ENCODE data around the gene ATP6V1G1.
"Not testable (repeated sequence)": the region's sequence is repeated elsewhere in the genome, so short reads cannot be mapped to it uniquely, and the experiment has no call there.

Gene ATP6V1G1

DNA sequence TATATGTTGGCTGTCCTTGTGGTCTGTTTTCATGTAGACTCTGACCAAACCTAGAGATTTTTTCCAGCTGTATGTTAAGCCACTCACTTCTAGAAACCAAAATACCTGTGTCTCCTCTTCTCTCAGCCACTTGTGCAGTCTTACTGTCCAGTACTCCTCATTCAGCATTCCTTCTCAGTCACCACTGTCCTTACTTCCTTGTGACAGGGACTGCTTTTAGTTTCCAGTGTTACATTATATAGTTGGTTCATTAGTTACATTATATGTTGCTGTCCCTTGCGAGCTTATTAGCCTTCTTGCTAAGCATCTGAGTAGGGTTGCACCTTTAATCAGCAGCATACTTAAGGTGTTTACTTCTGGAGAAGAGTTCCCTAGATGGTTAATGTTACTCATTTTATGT is 4.3 kb downstream of the ATP6V1G1 start:
- Mint-ChIP-seq H3K4me3 (no peak overlapping the region), H3K27me3 (ENCODE audit: low read depth, poor library complexity) (no peaks in the 10 kb centered on the region), H3K4me1 (peaks cover 43% of the 10 kb centered on the region), H3K36me3 (ENCODE audit: low read depth) (peaks cover 56% of the 10 kb centered on the region), H3K9me3 (no peaks in the 10 kb centered on the region), H3K27ac (peak overlapping the region; percentile 22)
- DNase-seq = no peak
- TF ChIP-seq, protein P1, sequence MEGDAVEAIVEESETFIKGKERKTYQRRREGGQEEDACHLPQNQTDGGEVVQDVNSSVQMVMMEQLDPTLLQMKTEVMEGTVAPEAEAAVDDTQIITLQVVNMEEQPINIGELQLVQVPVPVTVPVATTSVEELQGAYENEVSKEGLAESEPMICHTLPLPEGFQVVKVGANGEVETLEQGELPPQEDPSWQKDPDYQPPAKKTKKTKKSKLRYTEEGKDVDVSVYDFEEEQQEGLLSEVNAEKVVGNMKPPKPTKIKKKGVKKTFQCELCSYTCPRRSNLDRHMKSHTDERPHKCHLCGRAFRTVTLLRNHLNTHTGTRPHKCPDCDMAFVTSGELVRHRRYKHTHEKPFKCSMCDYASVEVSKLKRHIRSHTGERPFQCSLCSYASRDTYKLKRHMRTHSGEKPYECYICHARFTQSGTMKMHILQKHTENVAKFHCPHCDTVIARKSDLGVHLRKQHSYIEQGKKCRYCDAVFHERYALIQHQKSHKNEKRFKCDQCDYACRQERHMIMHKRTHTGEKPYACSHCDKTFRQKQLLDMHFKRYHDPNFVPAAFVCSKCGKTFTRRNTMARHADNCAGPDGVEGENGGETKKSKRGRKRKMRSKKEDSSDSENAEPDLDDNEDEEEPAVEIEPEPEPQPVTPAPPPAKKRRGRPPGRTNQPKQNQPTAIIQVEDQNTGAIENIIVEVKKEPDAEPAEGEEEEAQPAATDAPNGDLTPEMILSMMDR (IDR thresholded peaks at IDR 0.05) = no peak

DNA sequence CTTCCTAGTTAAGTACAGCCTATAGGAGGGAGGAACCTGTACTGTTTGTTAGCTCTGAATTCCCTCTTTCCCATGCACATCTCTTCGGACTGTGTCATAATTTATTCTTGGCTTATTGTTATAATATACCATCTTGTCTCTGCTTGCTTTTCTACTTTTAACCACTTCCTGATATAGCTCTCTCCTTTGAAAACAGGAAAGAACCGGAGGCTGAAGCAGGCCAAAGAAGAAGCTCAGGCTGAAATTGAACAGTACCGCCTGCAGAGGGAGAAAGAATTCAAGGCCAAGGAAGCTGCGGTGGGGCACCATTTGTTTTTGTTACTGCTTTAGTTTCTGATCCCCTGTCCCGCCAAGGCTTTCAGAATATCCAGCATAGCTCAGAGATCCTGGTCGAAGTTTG is 4.8 kb downstream of the ATP6V1G1 start:
- H3K4me1 Mint-ChIP-seq = peaks cover 38% of the 10 kb centered on the region
- peaks cover 60% of the 10 kb centered on the region for H3K36me3 Mint-ChIP-seq (ENCODE audit: low read depth)
- no peak for DNase-seq
- H3K4me3 Mint-ChIP-seq = no peak overlapping the region
- no peak overlapping the region for H3K27ac Mint-ChIP-seq
- no peaks in the 10 kb centered on the region for H3K9me3 Mint-ChIP-seq
- no peaks in the 10 kb centered on the region for H3K27me3 Mint-ChIP-seq (ENCODE audit: low read depth, poor library complexity)
- TF ChIP-seq, protein P1 (IDR thresholded peaks at IDR 0.05) = no peak

DNA sequence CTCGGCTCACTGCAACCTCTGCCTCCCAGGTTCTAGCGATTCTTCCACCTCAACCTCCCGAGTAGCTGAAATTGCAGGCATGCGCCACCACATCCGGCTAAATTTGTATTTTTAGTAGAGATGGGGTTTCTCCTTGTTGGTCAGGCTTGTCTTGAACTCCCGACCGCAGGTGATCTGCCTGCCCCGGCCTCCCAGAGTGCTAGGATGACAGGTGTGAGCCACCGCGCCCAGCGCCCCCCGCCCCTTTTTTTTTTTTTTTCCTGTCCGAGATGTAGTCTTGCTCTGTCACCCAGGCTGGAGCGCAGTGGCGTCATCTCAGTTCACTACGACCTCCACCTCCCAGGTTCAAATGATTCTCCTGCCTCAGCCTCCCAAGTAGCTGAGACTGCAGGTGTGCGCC is 6.6 kb downstream of the ATP6V1G1 start:
- H3K36me3 Mint-ChIP-seq (ENCODE audit: low read depth) = peaks cover 78% of the 10 kb centered on the region
- no peak overlapping the region for H3K4me3 Mint-ChIP-seq
- no peak for DNase-seq
- no peaks in the 10 kb centered on the region for H3K27me3 Mint-ChIP-seq (ENCODE audit: low read depth, poor library complexity)
- H3K4me1 Mint-ChIP-seq = peaks cover 25% of the 10 kb centered on the region
- H3K27ac Mint-ChIP-seq = no peak overlapping the region
- H3K9me3 Mint-ChIP-seq = no peaks in the 10 kb centered on the region
- TF ChIP-seq, protein P1 (IDR thresholded peaks at IDR 0.05) = no peak

DNA sequence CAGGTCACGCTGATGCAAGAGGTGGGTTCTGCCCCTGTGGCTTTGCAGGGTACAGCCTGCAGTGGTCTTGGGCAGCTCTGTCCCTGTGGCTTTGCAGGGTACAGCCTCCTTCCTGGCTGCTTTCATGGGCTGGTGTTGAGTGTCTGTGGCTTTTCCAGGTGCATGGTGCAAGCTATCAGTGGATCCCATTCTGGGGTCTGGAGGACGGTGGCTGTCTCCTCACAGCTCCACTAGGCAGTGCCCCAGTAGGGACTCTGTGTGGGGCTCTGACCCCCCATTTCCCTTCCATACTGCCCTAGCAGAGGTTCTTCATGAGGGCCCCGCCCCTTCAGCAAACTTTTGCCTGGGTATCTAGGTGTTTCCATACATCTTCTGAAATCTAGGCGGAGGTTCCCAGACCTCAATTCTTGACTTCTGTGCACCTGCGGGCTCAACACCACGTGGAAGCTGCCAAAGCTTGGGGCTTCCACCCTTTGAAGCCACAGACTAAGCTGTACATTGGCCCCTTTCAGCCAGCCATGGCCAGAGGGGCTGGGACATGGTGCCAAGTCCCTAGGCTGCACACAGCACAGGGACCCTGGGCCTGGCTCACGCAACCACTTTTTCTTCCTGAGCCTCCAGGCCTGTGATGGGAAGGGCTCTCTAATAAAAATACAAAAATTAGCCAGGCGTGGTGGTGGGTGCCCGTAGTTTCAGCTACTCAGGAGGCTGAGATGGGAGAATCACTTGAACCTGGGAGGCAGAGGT is 13.1 kb downstream of the ATP6V1G1 start:
- Mint-ChIP-seq H3K9me3 (peaks cover 18% of the 10 kb centered on the region), H3K4me1 (peaks cover 18% of the 10 kb centered on the region), H3K36me3 (ENCODE audit: low read depth) (peaks cover 71% of the 10 kb centered on the region)
- not testable (repeated sequence) for H3K4me3 Mint-ChIP-seq; H3K27me3 Mint-ChIP-seq (ENCODE audit: low read depth, poor library complexity); H3K27ac Mint-ChIP-seq; DNase-seq

DNA sequence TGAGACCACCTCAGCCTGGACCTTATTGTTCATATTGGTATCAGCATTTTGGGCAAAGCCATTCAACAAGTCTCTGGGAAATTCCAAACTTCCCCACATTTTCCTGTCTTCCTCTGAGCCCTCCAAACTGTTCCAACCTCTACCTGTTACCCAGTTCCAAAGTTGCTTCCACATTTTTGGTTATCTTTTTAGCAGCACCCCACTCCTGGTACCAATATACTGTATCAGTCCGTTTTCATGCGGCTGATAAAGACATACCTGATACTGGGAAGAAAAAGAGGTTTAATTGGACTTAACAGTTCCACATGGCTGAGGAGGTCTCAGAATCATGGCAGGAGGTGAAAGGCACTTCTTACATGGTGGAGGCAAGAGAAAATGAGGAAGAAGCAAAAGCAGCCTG is 14.2 kb downstream of the ATP6V1G1 start:
- not testable (repeated sequence) for H3K4me3 Mint-ChIP-seq; DNase-seq; H3K27ac Mint-ChIP-seq; H3K27me3 Mint-ChIP-seq (ENCODE audit: low read depth, poor library complexity)
- H3K36me3 Mint-ChIP-seq (ENCODE audit: low read depth) = peaks cover 61% of the 10 kb centered on the region
- H3K9me3 Mint-ChIP-seq = peaks cover 18% of the 10 kb centered on the region
- H3K4me1 Mint-ChIP-seq = peaks cover 29% of the 10 kb centered on the region

DNA sequence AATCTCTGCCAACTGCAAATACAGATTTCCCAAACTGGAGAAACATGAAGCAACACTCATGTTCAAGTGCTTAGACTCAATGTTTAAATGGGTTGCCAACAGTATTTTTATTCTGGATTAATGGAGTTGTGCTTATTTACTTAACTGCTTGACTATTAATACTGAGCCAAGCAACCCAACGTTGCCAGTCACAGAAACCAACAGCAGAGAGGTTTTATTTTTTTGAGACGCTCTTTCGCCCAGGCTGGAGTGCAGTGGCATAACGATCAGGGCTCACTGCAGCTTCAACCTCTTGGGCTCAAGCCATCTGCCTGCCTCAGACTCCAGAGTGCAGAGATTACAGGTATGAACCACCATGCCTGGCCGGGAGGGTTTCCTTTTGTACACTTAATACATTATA is 15.1 kb downstream of the ATP6V1G1 start:
- H3K27ac Mint-ChIP-seq = no peak overlapping the region
- H3K27me3 Mint-ChIP-seq (ENCODE audit: low read depth, poor library complexity) = no peaks in the 10 kb centered on the region
- H3K36me3 Mint-ChIP-seq (ENCODE audit: low read depth) = peaks cover 54% of the 10 kb centered on the region
- TF ChIP-seq, protein P1 (IDR thresholded peaks at IDR 0.05) = no peak
- DNase-seq = no peak
- H3K9me3 Mint-ChIP-seq = peaks cover 18% of the 10 kb centered on the region
- peaks cover 35% of the 10 kb centered on the region for H3K4me1 Mint-ChIP-seq
- H3K4me3 Mint-ChIP-seq = no peak overlapping the region

DNA sequence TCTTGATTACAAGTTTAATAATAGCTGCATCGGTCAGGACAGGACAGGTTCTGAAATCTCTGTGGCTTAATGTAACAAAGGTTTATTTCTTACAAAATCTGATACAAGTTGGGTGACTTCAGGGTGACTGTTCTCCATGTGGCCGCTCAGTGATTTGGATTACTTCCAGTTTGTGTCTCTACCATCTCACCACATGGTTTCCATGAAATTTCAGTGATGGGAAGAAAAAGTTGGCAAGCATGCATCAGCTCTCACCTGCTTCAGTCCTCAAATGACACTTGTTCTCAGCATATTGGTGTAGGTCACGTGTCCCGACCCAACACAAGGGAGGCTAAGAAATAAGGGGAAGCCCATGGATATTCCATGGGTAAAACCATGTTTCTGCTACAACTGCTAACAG is 15.7 kb downstream of the ATP6V1G1 start:
- DNase-seq = no peak
- TF ChIP-seq, protein P1 (IDR thresholded peaks at IDR 0.05) = no peak
- Mint-ChIP-seq H3K4me1 (peaks cover 41% of the 10 kb centered on the region), H3K27ac (no peak overlapping the region), H3K36me3 (ENCODE audit: low read depth) (peaks cover 48% of the 10 kb centered on the region), H3K9me3 (peaks cover 18% of the 10 kb centered on the region), H3K4me3 (no peak overlapping the region), H3K27me3 (ENCODE audit: low read depth, poor library complexity) (peaks cover 3% of the 10 kb centered on the region)
